Uterus (tissue), 2 donors: ENCODE data around the gene PNKD.

Source experiments
- CTCF ChIP-seq, 4 experiments: fragments of 200-600 bp in 2 of 4; fragments of 450-650 bp in 2 of 4; sonication (generic) in 2 of 4; IDR thresholded peaks; one replicate each; pipeline ENCODE4 v1.5.1; 2016 to 2019; ENCODE audit warnings: antibody characterized with exemption in 4 of 4, mild to moderate bottlenecking in 2 of 4, moderate library complexity in 1 of 4
- POLR2A ChIP-seq, 2 donors: fragments of 450-650 bp; IDR thresholded peaks; one replicate each; pipeline ENCODE4 v1.6.1; 2016; ENCODE audit warnings: antibody characterized with exemption in 2 of 2, mild to moderate bottlenecking in 1 of 2, moderate library complexity in 1 of 2

DNA sequence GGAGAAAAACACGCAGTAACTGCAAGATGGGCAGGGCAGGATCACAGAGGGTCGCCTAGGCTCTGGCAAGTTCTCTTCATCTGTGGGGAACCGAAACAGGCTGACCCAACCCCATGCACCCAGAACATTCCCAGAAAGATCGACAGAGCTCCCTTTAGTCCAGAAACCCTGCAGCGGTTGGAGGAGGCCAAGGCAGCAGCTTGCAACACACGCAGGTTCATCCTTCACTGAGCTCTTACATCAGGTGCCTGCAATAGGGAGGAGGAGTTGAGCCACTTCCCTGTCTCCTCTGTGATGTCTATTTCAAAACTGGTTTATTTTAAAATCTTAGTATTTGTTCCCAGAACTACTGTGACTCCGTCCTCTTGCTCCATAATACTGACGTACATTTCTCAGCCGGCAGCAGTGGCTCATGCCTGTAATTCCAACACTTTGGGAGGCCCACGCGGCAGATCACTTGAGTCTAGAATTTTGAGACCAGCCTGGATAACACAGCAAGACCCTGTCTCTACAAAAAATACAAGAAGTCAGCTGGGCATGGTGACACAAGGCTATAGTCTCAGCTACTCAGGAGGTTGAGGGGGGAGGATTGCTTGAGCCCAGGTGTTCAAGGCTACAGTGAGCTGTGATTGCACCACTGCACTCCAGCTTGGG, 100.2 kb downstream of the PNKD start:
- no peak for TF ChIP-seq CTCF (IDR thresholded peaks at IDR 0.05)
- no peak for TF ChIP-seq POLR2A (IDR thresholded peaks at IDR 0.05)
